Measurements from ENCODE around the gene DVL1.

- TF ChIP-seq POLR2A (IDR thresholded peaks at IDR 0.05) (no peak), CTCF (IDR thresholded peaks at IDR 0.05) (no peak)
Observed at GRCh38 chr1:1353389-1354151, 4.4 kb upstream of the DVL1 start.

All from tibial nerve (tissue), 3 donors.